Kidney glomerular epithelial cell (primary cell): ENCODE measurements around the gene CCDC138.

Experiments used
- DNase-seq: peaks from one replicate; lab custom pipeline; 2025; lab: John Stamatoyannopoulos, UW

CCDC138 gene

DNA sequence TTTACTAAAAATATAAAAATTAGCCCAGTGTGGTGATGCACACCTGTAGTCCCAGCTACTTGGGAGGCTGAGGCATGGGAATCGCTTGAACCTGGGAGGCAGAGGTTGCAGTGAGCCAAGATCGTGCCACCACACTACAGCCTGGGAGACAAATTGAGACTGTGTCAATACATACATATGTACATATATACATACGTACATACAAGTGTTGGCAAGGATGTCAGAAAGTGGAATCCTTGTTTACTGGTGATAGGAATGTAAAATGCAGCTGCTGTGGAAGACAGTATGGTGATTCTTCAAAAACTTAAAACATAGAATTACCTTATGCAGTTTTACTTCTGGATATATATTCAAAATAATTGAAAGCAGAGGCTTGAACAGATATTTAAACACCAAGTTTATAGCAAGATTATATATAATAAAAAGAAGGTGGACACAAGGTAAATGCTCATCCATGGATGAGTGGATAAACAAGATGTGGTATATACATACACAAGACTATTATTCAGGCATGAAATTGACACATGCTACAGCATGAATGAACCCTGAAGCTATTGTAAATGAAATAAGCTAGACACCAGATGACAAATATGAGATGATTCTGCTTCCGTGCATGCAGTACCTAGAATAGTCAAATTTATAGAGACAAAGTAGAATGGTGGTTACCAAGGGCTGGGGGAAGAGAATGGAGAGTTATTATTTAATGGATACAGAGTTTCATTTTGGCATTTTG lies 43.2 kb downstream of the CCDC138 start:
- no peak for DNase-seq

DNA sequence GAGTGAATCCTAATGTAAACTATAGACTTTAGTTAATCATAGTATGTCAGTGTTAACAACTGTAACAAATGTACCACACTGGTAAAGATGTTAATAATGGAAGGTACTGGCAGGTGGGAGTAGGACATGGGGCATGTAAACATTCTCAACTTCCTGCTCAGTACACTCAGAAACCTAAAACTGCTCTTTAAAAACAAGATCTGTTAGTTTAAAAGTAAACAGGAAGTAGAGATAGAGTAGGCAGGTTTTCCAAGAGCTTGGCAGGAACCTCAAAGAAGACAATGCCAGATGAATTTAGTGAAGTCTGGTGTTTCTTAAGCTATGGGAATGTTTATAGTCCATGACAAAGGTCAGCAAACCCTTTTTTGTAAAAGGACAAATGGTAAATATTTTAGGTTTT lies 46.6 kb downstream of the CCDC138 start:
- no peak for DNase-seq

DNA sequence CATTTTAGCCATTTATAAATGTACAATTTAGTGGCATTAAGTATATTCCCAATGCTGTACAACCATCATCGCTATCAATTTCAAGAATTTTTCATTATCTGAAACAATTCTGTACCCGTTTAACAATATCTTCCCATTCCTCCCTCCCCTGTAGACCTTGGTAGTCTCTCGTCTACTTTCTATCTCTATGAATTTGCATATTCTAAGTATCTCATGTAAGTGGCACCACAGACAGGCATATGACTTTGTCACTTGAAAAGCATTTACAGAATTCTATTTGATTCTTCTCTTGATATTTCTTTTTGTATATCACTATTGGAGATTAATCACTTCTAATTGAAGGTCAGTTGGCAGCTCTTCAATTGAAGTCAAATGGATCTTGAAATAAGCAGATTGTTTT lies 48.0 kb downstream of the CCDC138 start:
- no peak for DNase-seq

DNA sequence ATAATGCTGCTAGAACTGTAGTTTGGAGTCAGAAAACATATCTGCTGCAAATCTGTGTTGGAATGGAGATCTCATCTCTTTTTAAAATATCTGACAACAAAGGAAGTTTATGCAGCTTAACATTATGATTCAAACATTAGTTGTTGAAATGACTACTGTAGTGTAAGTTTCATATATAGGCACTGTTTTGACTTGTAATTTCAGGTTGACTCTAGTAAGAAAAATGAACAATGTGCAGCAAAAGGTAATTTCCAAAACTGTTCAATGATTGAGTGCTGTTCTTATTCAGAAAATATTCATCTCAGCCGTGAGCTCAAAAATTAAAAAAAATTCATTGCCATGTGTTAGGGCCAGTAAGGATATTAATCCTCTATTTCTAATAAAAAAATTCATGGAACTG lies 48.5 kb downstream of the CCDC138 start:
- no peak for DNase-seq

DNA sequence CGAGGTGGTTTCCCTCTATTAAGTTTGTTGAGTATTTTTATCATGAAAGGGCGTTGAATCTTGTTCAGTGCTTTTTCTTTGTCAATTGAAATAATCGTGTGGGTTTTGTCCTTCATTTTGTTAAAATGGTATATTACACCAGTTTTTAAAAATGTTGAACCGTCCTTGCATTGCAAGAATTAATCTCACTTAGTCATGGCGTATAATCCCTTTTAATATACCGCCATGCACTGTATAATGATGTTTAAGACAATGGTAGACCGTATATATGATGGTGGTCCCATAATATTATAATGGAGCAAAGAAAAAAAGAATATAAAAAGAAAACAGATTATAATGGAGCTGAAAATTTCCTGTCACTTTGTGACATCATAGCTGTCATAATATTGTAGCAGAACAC lies 50.6 kb downstream of the CCDC138 start:
- no peak for DNase-seq

DNA sequence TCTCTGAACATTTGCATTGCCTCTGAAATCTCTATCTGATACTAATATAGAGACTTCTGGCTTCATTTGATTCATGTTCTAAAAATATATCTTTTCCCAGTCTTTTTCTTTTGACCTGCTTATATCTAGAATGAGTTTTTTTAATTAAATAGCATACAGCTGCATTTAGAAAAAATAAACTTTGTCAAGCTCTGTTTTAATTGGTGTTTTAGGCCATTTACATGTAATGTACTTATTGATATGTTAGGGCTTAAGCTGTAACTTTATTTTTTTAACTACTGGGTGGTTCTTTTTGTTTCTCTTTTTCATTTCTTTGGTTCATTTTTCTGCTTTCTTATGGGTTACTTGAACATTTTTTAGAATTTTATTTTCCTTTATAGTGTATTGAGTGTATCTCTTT lies 54.9 kb downstream of the CCDC138 start:
- no peak for DNase-seq

DNA sequence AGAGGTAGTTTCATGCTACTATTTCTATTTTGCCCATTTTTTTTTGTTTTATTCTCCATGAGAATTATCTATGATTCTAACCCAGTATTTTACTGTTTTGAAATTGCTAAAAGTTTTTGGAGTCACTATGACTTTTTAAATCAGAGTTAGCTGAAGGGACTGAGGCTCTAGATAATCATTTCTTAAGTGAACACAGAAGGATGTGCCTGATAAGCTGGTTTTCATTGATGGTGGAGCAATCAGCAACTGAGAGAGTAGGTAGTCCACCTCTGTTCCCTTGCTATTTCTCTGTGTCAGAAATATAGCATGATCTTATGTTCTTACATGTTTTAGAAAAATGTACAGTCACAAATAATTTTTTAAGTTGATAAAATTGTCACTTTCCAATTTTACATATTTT lies 59.4 kb downstream of the CCDC138 start:
- no peak for DNase-seq

DNA sequence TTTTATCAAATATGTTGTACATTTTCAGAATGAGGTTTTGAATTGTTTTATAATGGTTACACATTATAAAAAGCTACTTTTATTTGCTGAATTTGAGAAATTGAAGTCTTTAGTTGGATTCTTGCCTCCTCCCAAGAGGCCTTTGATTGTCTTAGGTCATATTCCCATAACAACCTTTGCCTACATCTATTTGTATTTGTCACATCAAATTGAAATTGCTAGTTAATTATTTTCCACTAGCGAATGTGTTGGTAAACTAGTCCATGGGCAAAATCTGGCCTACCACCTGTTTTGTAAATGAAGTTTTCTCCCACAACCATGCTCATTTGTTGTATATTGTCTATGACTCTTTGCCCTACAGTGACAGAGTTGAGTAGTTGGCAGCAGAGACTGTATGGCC lies 60.4 kb downstream of the CCDC138 start:
- DNase-seq = no peak

DNA sequence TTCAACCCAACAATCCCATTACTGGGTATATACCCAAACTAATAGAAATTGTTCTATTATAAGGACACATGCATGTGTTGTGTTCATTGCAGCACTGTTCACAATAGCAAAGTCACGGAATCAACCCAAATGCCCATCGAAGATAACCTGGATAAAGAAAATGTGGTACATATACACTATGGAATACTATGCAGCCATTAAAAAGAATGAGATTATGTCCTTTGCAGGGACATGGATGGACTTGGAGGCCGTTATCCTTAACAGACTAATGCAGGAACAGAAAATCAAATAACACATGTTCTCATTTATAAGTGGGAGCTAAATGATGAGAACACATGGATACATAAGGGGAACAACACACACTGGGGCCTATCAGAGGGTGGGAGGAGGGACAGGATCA lies 65.8 kb downstream of the CCDC138 start:
- no peak for DNase-seq

DNA sequence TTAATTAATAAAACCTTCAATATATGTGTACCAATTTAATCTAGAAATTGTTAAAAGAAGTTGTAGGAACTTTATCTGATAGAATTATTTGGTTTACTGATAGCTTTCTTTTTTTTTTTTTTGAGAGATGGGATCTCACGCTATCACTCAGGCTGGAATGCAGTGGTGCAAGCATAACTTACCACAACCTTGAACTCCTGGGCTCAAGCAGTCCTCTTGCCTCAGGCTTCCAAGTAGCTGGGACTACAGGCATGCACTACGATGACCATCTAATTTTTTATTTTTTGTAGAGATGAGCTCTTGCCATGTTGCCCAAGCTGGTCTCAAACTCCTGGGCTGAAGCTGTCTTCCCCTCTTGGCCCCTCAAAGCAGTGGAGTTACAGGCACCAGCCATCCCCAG lies 66.8 kb downstream of the CCDC138 start:
- DNase-seq = no peak

DNA sequence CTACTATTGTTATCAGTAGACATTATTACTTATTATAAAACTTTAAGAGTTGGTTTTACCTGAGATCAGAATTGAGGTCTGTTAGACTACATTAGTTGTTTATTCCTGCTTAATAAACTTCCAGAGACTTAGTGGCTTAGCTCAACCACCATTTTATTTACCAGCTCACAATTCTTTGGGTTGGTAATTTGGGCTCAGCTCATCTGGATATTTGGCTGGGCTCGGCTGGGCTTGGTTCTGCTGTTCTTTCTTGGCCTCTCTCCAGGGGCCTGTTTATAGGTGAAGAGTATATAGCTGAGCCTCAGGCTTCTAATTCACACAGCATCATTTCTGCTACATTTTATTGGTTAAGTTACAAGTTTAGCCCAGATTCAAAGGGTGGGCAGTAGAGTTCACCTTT lies 67.9 kb downstream of the CCDC138 start:
- DNase-seq = no peak

DNA sequence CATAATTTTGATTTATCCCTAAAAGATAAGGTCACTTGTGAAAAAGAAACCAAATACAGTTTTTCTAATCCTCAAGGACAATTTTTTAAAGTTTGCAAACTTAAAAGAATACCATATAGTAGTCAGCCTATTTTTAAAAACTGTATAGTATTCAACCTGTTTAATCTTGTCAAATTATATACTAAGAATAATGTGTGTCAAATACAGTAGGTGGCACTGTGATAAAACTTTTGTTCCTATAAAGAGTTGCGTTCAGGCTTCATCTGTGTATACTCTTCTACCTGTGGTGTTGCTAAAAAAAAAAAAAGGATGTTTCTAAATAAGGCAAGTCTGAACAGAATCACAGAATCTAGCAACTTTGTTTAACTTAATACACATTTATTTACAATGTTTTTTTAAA lies 68.6 kb downstream of the CCDC138 start:
- peak; percentile 7 for DNase-seq

DNA sequence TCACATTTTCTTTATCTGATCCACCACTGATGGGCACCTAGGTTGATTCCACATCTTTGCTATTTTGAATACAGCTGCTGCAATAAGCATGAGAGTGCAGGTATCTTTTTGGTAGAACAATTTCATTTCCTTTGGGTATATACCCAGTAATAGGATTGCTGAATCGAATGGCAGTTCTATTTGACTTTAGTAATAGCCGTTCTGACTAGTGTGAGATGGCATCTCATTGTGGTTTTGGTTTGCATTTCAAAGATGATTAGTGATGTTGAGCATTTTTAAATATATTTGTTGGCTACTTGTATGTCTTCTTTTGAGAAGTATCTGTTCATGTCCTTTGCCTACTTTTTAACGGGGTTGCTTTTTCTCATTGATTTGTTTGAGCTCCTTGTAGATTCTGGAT lies 72.3 kb downstream of the CCDC138 start:
- DNase-seq = no peak

DNA sequence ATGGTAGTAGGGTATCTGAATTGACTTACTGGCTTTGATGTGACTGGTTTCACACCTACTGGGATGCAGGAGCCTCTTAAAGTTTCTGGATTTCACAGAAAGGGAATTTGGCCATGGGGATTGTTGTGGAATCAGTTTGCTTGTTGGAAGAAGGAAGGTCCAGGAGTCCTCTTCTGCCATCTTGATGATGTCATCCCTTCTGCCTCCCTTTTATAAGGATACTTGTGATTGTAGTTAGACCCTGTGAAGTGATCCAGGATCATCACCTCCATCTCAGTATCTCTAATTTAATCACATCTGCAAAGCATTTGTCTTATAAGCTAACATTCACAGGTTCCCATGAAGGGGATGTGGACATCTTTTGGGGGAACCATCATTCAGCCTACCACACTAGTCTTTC lies 79.5 kb downstream of the CCDC138 start:
- DNase-seq = no peak

DNA sequence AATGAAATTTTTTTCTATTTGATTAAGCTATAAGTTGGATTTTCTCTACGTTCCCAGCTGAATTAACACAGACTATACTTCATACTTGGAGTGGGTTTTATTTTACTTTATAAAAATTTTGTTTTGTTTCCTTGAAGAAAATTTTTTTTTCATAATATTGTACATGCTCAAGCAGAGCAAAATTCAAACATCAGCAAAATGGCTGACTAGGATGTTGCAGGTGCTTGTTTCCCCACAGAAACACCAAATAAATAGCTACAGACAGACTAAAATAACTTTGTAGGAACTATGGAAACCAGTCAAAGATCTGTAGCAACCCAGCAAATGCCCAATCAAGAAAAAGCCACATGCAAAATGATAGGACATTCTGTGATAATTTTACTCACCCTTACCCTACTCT lies 82.3 kb downstream of the CCDC138 start:
- no peak for DNase-seq

DNA sequence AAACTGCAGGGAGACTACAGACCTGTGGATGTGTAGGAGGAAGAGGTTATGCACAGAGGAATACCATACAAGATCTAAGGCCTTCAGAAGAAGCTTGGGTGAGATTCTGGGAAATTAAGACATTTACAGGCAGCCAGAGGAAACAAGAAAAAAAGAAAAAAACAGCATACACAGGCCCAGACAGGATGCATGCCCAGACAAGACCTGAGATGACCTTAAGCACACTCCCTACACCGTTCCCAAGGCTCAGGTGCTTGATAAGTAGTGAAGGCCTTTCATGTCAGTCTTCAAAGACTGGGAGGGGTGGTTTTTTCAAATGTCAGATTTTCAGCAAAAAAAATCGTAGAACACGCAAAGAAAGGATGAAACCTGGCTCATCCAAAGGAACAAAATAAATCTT lies 83.0 kb downstream of the CCDC138 start:
- no peak for DNase-seq

DNA sequence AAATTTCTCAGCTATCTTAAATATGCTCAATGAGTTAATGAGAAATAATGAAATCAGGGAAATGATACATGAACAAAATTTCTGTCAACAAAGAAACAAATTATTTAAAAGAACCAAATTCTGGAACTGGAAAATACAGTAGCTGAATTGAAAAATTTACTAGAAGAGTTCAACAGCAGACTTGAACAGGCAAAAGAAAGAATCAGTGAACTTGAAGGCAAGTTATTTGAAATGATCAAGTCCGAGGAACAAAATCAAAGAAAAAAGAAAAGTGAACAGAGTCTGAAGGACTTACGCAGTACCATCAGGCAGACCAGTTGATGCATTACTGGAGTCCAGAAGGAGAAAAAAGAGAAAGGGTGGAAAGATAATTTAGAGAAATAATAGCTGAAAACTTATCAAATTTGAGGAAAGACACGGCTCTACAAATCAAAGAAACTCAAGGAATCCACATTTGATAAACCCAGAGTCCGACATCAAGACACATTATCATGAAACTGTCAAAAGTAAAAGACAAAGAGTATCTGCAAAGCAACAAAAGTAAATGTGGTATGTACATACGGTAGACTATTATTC lies 83.6 kb downstream of the CCDC138 start:
- DNase-seq = no peak

DNA sequence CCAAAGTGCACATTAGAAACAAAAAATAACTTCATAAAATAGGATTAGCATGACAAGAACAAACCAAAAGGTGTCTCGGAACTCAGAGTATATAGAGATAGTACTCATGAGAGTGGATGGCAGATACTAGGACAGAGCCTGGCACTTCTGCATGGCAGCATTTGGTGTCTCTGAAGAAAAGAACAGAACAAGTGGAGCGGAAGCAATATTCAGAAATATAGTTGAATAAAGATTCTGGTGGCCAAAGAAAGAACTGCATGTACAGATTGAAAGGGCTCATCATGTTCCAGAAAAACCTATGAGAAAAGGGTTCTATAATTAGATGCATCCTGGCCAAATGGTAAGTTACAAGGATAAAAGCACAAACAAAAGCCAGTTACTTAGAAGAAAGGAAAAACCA lies 90.9 kb downstream of the CCDC138 start:
- no peak for DNase-seq

DNA sequence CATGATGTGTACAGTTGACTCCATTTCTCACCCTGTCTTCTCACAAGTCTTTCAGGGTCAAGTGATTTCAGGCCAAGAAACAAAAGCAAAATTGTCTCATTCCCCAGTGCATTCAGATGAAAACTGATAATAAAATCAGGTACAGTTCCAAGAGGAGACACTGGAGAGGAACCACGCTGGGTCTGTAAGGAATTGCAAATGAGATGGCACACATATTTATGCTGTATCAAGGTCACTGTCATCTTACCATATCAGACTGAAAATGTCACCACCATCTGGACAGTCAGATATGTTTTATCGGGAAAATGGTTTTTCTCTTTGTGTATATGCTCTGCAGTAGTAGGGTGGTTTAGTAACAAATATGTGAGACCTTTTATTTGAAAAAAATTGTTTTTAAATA lies 91.7 kb downstream of the CCDC138 start:
- DNase-seq = no peak

DNA sequence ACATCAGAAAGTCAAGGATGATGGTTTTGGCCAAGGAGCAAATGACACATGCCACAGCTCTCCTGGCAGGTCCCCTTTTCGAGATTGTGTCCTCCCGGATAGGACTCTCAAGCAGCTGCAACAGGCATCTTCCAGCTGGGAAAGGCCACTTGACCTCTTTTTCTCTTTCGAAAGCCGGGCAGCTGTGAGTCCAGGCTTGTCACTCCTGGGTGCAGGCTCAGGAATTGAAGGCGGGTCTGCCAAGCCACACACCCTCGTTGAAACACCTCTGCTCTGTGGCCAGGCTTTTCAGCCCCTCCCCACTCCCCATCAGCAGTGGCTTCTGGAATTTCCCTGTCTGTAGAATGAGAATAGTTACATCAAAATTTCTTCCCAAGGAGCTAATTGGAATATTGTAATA lies 98.0 kb downstream of the CCDC138 start:
- no peak for DNase-seq

DNA sequence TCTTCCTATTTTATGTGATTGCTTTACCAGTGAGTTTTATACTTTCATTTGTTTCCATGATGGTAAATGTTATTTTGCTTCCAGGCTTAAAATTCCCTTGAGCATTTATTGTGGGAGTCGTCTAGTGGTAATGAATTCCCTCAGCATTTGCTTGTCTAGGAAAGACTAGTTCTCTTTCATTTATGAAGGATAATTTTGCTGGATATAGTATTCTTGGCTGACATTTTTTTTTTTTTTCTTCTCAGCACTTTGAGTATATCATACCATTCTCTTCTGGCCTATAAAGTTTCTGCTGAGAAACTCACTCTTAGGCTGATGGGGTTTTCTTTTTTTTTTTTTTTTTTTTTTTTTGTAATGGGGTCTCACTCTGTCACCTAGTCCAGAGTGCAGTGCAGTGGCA lies 103.3 kb downstream of the CCDC138 start:
- DNase-seq = no peak

DNA sequence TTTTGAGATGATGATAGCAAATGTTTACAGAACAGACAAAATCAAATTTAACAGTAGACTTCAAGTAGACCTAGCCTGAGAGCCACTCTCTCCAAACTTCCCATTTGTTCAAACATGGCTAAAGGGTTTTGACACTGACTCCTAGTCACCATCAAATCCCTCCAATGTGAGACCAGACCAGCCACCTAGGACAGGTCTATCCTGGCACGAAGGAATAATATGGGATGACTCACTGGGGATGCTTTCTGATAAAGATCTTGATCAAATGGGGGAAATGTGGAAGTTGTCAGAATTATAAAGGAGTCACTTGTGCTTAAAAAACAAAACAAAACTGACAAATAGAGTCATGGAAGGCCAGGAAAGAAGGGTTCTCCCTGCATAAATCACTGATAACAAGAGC lies 106.7 kb downstream of the CCDC138 start:
- no peak for DNase-seq

DNA sequence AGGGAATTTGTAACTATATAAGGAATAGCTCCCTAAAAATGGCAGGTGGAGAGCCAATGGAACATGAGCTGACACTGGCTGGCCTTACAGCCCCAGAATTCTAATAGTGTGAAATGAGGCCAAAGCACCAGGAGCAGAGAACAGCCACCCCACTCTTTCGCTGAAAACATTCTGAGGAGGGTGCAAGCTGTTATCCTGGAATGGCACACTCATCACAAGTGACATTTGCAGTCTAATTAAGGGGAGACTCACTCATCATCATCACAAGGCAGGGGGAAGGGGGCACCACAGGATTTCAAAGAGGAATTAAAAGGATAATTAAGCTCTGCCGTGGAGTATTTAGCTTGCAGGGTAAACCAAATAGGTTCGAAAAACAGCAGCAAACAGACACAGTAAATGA lies 108.2 kb downstream of the CCDC138 start:
- DNase-seq = no peak

DNA sequence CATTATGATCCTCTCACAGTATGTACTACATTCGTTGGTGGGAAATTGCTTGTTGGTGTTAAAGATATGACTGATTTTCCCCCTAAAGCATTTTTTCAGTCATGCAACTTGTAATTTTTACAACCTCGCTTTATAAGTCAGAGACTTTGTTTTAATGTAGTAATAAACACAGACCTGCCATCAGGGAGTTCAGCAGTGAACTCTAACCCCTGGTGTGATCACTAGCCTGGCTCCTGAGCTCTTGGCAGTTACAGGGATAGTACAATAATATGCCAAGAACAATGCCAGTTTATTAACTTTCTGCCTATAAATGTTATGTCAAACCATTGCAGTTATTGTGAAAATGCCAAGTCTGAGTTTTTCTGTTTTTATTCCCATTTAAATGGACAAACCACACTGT lies 108.6 kb downstream of the CCDC138 start:
- no peak for DNase-seq
